ENCODE data around the gene SRD5A3. TPM values are rescaled to one million over a fixed set of nuclear protein-coding genes. Genes with fewer than 3 reads are reported as not detected.

SRD5A3 gene
- total and polyA plus RNA-seq, 9 of the 15 experiments (the other 6 are each of a cell fraction or from before 2014, with no cell fraction given), result 2.5 to 37.0 (median 13.3) TPM

GRCh38 chr4:55340266-55340665 is 5.8 kb upstream of the SRD5A3 start:
- Histone ChIP-seq H4K20me1 (replicated peaks; ENCODE audit: control insufficient read depth, insufficient read depth, low read length) (no peaks in the 10 kb centered on the region), H3K9ac (ENCODE audit: insufficient read depth in 1 of 2, low read depth in 2 of 2, low read length in 2 of 2) (no peak overlapping the region), H3K4me3 (no peak overlapping the region), H3K27ac (ENCODE audit: extremely low read depth, low read depth, low read length) (no peak overlapping the region), H3K4me2 (ENCODE audit: insufficient read depth, low read length) (no peak overlapping the region), H3K4me1 (replicated peaks in 1 of 2; ENCODE audit: control insufficient read depth in 2 of 2, insufficient read depth in 2 of 2, low read length in 2 of 2) (peaks cover 0 to 3% of the 10 kb centered on the region in 2 experiments; a peak in 1 of 5 replicates), H3K27me3 (ENCODE audit: control insufficient read depth in 2 of 2, insufficient read depth in 2 of 2, low read length in 2 of 2) (no peaks in the 10 kb centered on the region), H3K36me3 (ENCODE audit: control insufficient read depth, insufficient read depth, low read length) (no peaks in the 10 kb centered on the region), H3K9me3 (replicated peaks; ENCODE audit: control insufficient read depth, insufficient read depth, low read depth, low read length) (0 out of 2 replicates have a peak, but pooled peaks cover 1% of the 10 kb centered on the region), H3K9me1 (ENCODE audit: control insufficient read depth, insufficient read depth, low read length) (no peaks in the 10 kb centered on the region), H2AFZ (ENCODE audit: low read depth, low read length) (peak overlapping the region; percentile 57; the same call in 1 of the 2 replicates), H3K79me2 (ENCODE audit: control insufficient read depth, insufficient read depth, low read length) (no peaks in the 10 kb centered on the region)
- DNase-seq (ENCODE audit: extremely low read depth in 1 of 4, low spot score in 3 of 4) (no peak), ATAC-seq (no peak), FAIRE-seq (no peak)
- ChIA-PET CTCF (ENCODE audit: low intra/inter-chr PET ratio) (no interaction called here), POLR2A (no interaction called here)
- no TSS peak for BruUV-seq (replicated peaks)
- in situ Hi-C loops (cut with MboI), result loop anchor here (10.0 kb wide), 1 partner anchor 205 kb away; the partner anchor contains the start of gene CLOCK
- 35% methylated on average over 3 of the region's 3 CpGs for WGBS (ENCODE audit: insufficient coverage, low coverage, missing lambda C conversion rate)
- intact Hi-C loops (cut with micrococcal nuclease), result loop anchor here (10.0 kb wide), 3 partner anchors 105 to 525 kb away; partner anchors contain the start of gene NMU
- TF ChIP-seq SNAPC5 (CRISPR knock-in tag; IDR thresholded peaks at IDR 0.05) (no peak), AFF1 (IDR thresholded peaks at IDR 0.05; ENCODE audit: low read depth in 1 of 2, partially characterized antibody in 2 of 2) (no peak), ZNF224 (CRISPR knock-in tag; IDR thresholded peaks at IDR 0.05) (no peak), ZNF316 (IDR thresholded peaks at IDR 0.05) (no peak), ZBTB7A (IDR thresholded peaks at IDR 0.05; ENCODE audit: borderline replicate concordance, control insufficient read depth, low read depth, low read length) (no peak), ID3 (CRISPR knock-in tag; IDR thresholded peaks at IDR 0.05) (no peak), ID3 (tag; IDR thresholded peaks at IDR 0.05) (no peak), UBTF (IDR thresholded peaks at IDR 0.05; ENCODE audit: borderline replicate concordance in 1 of 2, low read depth in 2 of 2, low read length in 2 of 2) (no peak), CHCHD3 (CRISPR knock-in tag; IDR thresholded peaks at IDR 0.05) (no peak), BRF2 (IDR thresholded peaks at IDR 0.05; ENCODE audit: borderline replicate concordance, insufficient read depth, insufficient read length) (no peak), SMAD3 (CRISPR knock-in tag; conservative IDR thresholded peaks at IDR 0.05) (no peak), GTF2E2 (tag; IDR thresholded peaks at IDR 0.05) (no peak)
